Testis (tissue), 3 donors: ENCODE measurements around the gene FAM53B. TPM values are rescaled to one million over a fixed set of nuclear protein-coding genes. Genes with fewer than 3 reads are reported as not detected.

Source experiments
- DNase-seq: peaks from one replicate; pipeline ENCODE4 v3.0.0-alpha.2; 2019
- H3K27ac ChIP-seq, 2 donors: fragments of 200-600 bp; sonication (generic); one replicate each; pipeline ENCODE4 v1.5.1; 2019
- H3K27me3 ChIP-seq: fragments of 200-600 bp; sonication (generic); one replicate; pipeline ENCODE4 v1.5.1; 2019
- H3K36me3 ChIP-seq: fragments of 200-600 bp; sonication (generic); one replicate; pipeline ENCODE4 v1.5.1; 2017; ENCODE audit warnings: low read depth; ENCODE audit errors: missing control alignments
- H3K4me1 ChIP-seq: fragments of 200-600 bp; sonication (generic); one replicate; pipeline ENCODE4 v1.5.1; 2019
- H3K4me3 ChIP-seq, 2 donors: fragments of 200-600 bp; sonication (generic); one replicate each; pipeline ENCODE4 v1.5.1; 2017 to 2019
- H3K9me3 ChIP-seq: fragments of 200-600 bp; sonication (generic); one replicate; pipeline ENCODE4 v1.5.1; 2017
- CTCF ChIP-seq, 3 experiments: fragments of 450-650 bp in 2 of 3; fragments of 200-600 bp in 1 of 3; sonication (generic) in 1 of 3; IDR thresholded peaks; one replicate each; pipeline ENCODE4 v1.5.1; 2016 to 2019; ENCODE audit warnings: antibody characterized with exemption in 3 of 3, mild to moderate bottlenecking in 2 of 3, moderate library complexity in 1 of 3
- POLR2A ChIP-seq: fragments of 450-650 bp; IDR thresholded peaks from one replicate; pipeline ENCODE4 v1.6.1; 2017; ENCODE audit warnings: antibody characterized with exemption, mild to moderate bottlenecking, moderate library complexity
- WGBS, 2 donors: methylation state at CpG; one replicate each; pipeline ENCODE4 v1.1.5; 2018; 5-methylcytosine and 5-hydroxymethylcytosine counted together
- intact Hi-C: fragments of 100-400 bp; cut with DNase I; formaldehyde crosslinking; loops from one replicate; pipeline ENCODE4 v1.15.1; 2023; ENCODE audit warnings: low total_unique reads
- polyA plus RNA-seq: library from polyadenylated mRNA; stranded (reverse); fragments of 350-450 nt; fragmentation: Illumina TruSeq; extraction: RNeasy Lipid Tissue Mini Kit (QIAGEN cat#74804); gene quantifications from one replicate; pipeline ENCODE4 v1.2.3, GENCODE V29; 2014; ENCODE audit warnings: low read depth, low replicate concordance; ENCODE audit not compliant: insufficient read depth
- total RNA-seq, 2 donors: library from RNA; depleted of rRNA; stranded (reverse); fragments of >200 nt; gene quantifications; one replicate each; pipeline ENCODE4 v1.2.3, GENCODE V29; 2016

Gene FAM53B
- total and polyA plus RNA-seq, 3 donors from 2014 or later: 36.9 to 125 (median 109) TPM

- Histone ChIP-seq H3K4me1 (peaks cover 45% of the 10 kb centered on the region), H3K27me3 (no peaks in the 10 kb centered on the region), H3K9me3 (no peaks in the 10 kb centered on the region), H3K36me3 (no peaks in the 10 kb centered on the region), H3K4me3 (no peak overlapping the region), H3K27ac (no peak overlapping the region)
- intact Hi-C loops: no loop called here
- DNase-seq: no peak
- WGBS, 2 donors: 93 to 96% methylated on average over 8 of the region's 8 CpGs
- TF ChIP-seq CTCF (IDR thresholded peaks at IDR 0.05) (no peak), POLR2A (no peak)
Measured at GRCh38 chr10:124637746-124638145, 106.4 kb downstream of the FAM53B start.

DNA sequence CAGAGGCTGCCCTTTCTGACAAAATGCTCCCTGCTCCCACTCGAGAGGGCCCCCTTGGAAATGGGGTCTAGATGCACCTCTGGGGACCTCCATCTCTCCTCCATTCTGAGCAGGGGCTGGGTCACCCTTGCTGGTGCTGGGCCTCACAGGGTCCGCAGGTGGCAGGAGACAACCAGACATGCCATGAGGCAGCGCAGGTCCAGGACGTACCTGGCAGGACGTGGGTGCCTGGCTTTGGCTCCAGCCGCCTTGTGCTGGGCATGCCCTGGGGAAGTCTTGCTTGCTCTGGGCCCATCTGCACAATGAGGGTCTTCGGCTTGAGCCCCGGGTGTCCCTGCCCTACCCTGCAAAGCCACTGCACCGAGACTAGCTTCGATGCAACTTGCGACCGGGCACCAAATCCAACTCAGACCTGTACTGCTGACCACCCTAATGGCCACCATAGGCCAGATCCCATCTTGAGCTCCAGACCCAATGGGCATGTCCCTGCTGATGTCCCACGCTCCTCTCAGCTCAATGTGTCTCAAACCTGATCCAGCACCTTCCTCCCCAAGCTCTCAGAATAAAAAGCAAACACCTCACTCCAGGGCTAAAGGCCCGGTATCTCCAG lies 107.0 kb downstream of the FAM53B start:
- TF ChIP-seq CTCF (IDR thresholded peaks at IDR 0.05) (no peak), POLR2A (no peak)
- peaks cover 45% of the 10 kb centered on the region for H3K4me1 ChIP-seq
- WGBS, 2 donors: 83 to 92% methylated on average over 4 to 14 of the region's 14 CpGs

DNA sequence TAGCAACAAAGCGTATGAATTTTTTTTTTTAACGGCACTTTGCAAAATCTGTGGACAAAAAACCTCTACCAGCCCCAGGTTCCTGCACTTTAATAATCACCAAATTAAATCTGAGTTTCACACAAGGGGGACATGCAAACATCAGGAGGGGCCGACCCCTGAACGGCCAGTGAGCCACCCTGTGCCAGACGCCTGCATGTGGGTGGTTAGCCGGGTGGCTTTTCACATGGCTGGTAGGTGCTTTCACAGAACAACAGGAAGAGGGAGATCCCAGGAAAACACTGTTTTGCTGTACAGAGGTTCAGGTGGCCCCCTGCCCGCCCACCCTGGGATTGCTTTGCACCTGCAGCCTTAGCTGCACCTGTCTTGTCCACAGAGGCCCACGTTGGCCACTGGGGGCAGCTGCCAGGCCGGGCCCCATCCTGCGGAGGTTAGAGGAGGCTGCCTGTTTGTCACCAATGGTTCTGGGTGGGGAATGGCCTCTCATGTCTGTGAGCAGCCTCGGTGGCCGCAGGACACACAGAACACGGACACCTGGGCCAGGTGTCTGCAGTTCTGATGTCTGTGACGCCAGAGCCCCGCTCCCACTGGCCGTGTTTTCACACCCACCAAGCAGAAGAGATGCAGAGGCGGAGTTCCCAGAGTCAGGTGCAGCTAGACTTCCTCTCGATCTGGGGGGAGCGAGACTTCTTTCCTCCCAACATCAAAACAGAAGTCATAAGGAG lies 107.7 kb downstream of the FAM53B start:
- DNase-seq: no peak
- intact Hi-C loops: no loop called here
- no peak overlapping the region for H3K4me3 ChIP-seq
- WGBS, 2 donors: 65 to 69% methylated on average over 8 to 19 of the region's 19 CpGs
- no peaks in the 10 kb centered on the region for H3K27me3 ChIP-seq
- no peaks in the 10 kb centered on the region for H3K9me3 ChIP-seq
- peaks cover 45% of the 10 kb centered on the region for H3K4me1 ChIP-seq
- TF ChIP-seq CTCF (IDR thresholded peaks at IDR 0.05) (peak in 1 of 3 experiments; percentile 14), POLR2A (no peak)
- H3K36me3 ChIP-seq: no peaks in the 10 kb centered on the region
- H3K27ac ChIP-seq: peak overlapping the region; percentile 51 to 60

More for the DNA sequence above, 107.0 kb downstream of the FAM53B start:
- intact Hi-C loops: no loop called here
- Histone ChIP-seq H3K9me3 (no peaks in the 10 kb centered on the region), H3K27ac (no peak overlapping the region), H3K27me3 (no peaks in the 10 kb centered on the region), H3K4me3 (no peak overlapping the region), H3K36me3 (no peaks in the 10 kb centered on the region)
- no peak for DNase-seq

- H3K27me3 ChIP-seq: no peaks in the 10 kb centered on the region
- intact Hi-C loops: no loop called here
- WGBS, 2 donors: 58% methylated on average over 10 of the region's 10 CpGs; no CpG with 5 or more reads in 1 of the 2 donors
- TF ChIP-seq CTCF (IDR thresholded peaks at IDR 0.05) (no peak), POLR2A (no peak)
- H3K27ac ChIP-seq: peak overlapping the region; percentile 82 to 86
- H3K4me1 ChIP-seq: peaks cover 70% of the 10 kb centered on the region
- no peak for DNase-seq
- no peaks in the 10 kb centered on the region for H3K9me3 ChIP-seq
- no peak overlapping the region for H3K4me3 ChIP-seq
- H3K36me3 ChIP-seq: no peaks in the 10 kb centered on the region
Measured at GRCh38 chr10:124632566-124632965, 111.6 kb downstream of the FAM53B start.
